BE2C (cell line): ENCODE measurements around the gene KCNG4.

Experiments used
- DNase-seq: peaks from one replicate; pipeline ENCODE4 v3.0.0-alpha.2; 2020
- H3K27me3 ChIP-seq: fragments of 250-450 bp; sonication (Bioruptor Pico); 2 replicates; pipeline ENCODE4 v1.5.1; 2020; ENCODE audit warnings: mild to moderate bottlenecking
- H3K36me3 ChIP-seq: fragments of 250-450 bp; sonication (Bioruptor Pico); 2 replicates; pipeline ENCODE4 v1.5.1; 2020; ENCODE audit warnings: mild to moderate bottlenecking
- H3K4me1 ChIP-seq: fragments of 250-450 bp; sonication (Bioruptor Pico); 2 replicates; pipeline ENCODE4 v1.5.1; 2020
- H3K4me3 ChIP-seq: 2 replicates; pipeline ENCODE4 v1.5.1; 2011; ENCODE audit warnings: low read depth, low read length
- H3K9me3 ChIP-seq: fragments of 250-450 bp; sonication (Bioruptor Pico); 2 replicates; pipeline ENCODE4 v1.5.1; 2020
- CTCF ChIP-seq: IDR thresholded peaks from 2 replicates; pipeline ENCODE4 v1.5.1; 2012; ENCODE audit warnings: mild to moderate bottlenecking, low read depth, low read length

The KCNG4 gene

GRCh38 chr16:84180519-84181140, 59.2 kb downstream of the KCNG4 start:
- Histone ChIP-seq H3K36me3 (peaks cover 48% of the 10 kb centered on the region), H3K4me3 (no peak overlapping the region), H3K9me3 (no peaks in the 10 kb centered on the region), H3K27me3 (no peaks in the 10 kb centered on the region), H3K4me1 (no peaks in the 10 kb centered on the region)
- DNase-seq: no peak
- TF ChIP-seq CTCF: no peak

- no peak for TF ChIP-seq CTCF
- Histone ChIP-seq H3K27me3 (no peaks in the 10 kb centered on the region), H3K36me3 (peaks cover 48% of the 10 kb centered on the region), H3K9me3 (no peaks in the 10 kb centered on the region), H3K4me3 (no peak overlapping the region), H3K4me1 (peaks cover 2% of the 10 kb centered on the region; the same call in 1 of the 2 replicates)
- no peak for DNase-seq
Observed at GRCh38 chr16:84179612-84180320, 60.0 kb downstream of the KCNG4 start.

- H3K4me3 ChIP-seq: no peak overlapping the region
- no peaks in the 10 kb centered on the region for H3K9me3 ChIP-seq
- DNase-seq: no peak
- peaks cover 3% of the 10 kb centered on the region; the same call in 1 of the 2 replicates for H3K27me3 ChIP-seq
- H3K36me3 ChIP-seq: peaks cover 44% of the 10 kb centered on the region
- TF ChIP-seq CTCF: no peak
- peaks cover 2% of the 10 kb centered on the region; the same call in 1 of the 2 replicates for H3K4me1 ChIP-seq
Observed at GRCh38 chr16:84178892-84179611, 60.8 kb downstream of the KCNG4 start.

GRCh38 chr16:84178146-84178765, 61.6 kb downstream of the KCNG4 start:
- no peaks in the 10 kb centered on the region for H3K9me3 ChIP-seq
- H3K4me1 ChIP-seq: peaks cover 2% of the 10 kb centered on the region; the same call in 1 of the 2 replicates
- TF ChIP-seq CTCF: no peak
- DNase-seq: no peak
- peaks cover 40% of the 10 kb centered on the region for H3K36me3 ChIP-seq
- no peak overlapping the region for H3K4me3 ChIP-seq
- peaks cover 3% of the 10 kb centered on the region; the same call in 1 of the 2 replicates for H3K27me3 ChIP-seq

- H3K4me3 ChIP-seq: no peak overlapping the region
- no peaks in the 10 kb centered on the region for H3K9me3 ChIP-seq
- H3K27me3 ChIP-seq: peaks cover 3% of the 10 kb centered on the region; the same call in 1 of the 2 replicates
- H3K4me1 ChIP-seq: peaks cover 2% of the 10 kb centered on the region; the same call in 1 of the 2 replicates
- no peak for DNase-seq
- TF ChIP-seq CTCF: no peak
- peaks cover 35% of the 10 kb centered on the region for H3K36me3 ChIP-seq
Observed at GRCh38 chr16:84177741-84178073, 62.1 kb downstream of the KCNG4 start.
